RWPE1 (cell line): ENCODE results near the gene OXTR.

Experiments used
- CTCF ChIA-PET: fragments of 350-600 bp; sonication (Branson Sonifier 250); formaldehyde crosslinking; extraction: SDS; loops from one replicate; lab custom pipeline; 2021; lab: Yijun Ruan, JAX
- POLR2A ChIA-PET: fragments of 400-600 bp; formaldehyde crosslinking; extraction: SDS; loops from one replicate; lab custom pipeline; 2020; ENCODE audit warnings: antibody characterized with exemption; ENCODE audit not compliant: low non-redundant PET; lab: Yijun Ruan, JAX
- DNase-seq: peaks from one replicate; pipeline ENCODE4 v3.0.0; 2012; ENCODE audit warnings: low spot score
- H3K27ac ChIP-seq: fragments of 450-650 bp; 2 replicates; pipeline ENCODE4 v1.5.1; 2017
- TF ChIP-seq, protein P1 (sequence below): fragments of 450-650 bp; conservative IDR thresholded peaks from 2 replicates; pipeline ENCODE4 v1.5.1; 2017; ENCODE audit warnings: low read depth, mild to moderate bottlenecking

The OXTR gene

DNA sequence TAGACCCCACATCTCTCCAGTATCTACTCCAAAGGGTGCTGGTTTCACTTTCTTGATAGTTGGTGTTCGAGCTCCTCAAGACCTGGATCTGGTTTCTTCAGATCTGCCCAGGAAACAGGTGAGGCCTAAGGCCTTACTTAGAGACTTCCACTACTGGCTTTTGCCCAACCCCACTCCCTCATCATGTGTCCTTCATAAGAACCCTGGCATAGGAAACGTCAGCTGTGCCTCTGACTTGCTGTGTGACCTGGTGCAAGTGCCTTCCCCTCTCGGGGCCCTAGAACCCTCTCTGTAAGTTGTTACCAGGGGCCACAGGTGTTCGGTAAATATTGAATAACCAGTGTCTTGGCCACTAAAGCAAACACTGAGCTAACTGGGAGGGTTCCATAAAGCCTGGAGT lies 3.9 kb downstream of the OXTR start:
- TF ChIP-seq, protein P1, sequence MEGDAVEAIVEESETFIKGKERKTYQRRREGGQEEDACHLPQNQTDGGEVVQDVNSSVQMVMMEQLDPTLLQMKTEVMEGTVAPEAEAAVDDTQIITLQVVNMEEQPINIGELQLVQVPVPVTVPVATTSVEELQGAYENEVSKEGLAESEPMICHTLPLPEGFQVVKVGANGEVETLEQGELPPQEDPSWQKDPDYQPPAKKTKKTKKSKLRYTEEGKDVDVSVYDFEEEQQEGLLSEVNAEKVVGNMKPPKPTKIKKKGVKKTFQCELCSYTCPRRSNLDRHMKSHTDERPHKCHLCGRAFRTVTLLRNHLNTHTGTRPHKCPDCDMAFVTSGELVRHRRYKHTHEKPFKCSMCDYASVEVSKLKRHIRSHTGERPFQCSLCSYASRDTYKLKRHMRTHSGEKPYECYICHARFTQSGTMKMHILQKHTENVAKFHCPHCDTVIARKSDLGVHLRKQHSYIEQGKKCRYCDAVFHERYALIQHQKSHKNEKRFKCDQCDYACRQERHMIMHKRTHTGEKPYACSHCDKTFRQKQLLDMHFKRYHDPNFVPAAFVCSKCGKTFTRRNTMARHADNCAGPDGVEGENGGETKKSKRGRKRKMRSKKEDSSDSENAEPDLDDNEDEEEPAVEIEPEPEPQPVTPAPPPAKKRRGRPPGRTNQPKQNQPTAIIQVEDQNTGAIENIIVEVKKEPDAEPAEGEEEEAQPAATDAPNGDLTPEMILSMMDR: no peak
- ChIA-PET POLR2A (no interaction called here), CTCF (interaction anchor here (0.6 kb wide), 1 partner anchor 37 kb away, joined by 3 read pairs; no protein-coding TSS in a partner anchor)
- H3K27ac ChIP-seq: no peak overlapping the region
- DNase-seq: no peak

DNA sequence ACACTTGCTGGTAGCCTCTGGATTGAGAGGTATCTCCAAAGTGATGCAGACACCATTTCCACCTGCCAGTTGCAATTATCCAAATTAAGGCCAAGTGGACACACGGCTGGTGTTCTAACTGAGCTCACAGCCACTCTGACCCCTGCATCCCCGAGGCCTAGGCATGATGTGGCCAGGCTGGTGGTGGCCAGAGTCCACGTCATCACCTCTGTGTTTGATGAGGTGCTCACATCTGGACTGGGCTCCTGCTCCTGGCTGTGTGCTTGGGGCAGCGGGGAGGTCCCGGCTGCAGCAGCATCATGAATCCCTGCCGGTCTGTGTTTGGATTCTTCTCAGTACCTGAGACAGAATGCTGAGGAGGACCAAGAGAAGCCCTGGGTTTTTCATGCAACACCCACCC lies 4.9 kb downstream of the OXTR start:
- TF ChIP-seq, protein P1: no peak
- DNase-seq: no peak
- no peak overlapping the region for H3K27ac ChIP-seq
- CTCF ChIA-PET: no interaction called here
- POLR2A ChIA-PET: no interaction called here

DNA sequence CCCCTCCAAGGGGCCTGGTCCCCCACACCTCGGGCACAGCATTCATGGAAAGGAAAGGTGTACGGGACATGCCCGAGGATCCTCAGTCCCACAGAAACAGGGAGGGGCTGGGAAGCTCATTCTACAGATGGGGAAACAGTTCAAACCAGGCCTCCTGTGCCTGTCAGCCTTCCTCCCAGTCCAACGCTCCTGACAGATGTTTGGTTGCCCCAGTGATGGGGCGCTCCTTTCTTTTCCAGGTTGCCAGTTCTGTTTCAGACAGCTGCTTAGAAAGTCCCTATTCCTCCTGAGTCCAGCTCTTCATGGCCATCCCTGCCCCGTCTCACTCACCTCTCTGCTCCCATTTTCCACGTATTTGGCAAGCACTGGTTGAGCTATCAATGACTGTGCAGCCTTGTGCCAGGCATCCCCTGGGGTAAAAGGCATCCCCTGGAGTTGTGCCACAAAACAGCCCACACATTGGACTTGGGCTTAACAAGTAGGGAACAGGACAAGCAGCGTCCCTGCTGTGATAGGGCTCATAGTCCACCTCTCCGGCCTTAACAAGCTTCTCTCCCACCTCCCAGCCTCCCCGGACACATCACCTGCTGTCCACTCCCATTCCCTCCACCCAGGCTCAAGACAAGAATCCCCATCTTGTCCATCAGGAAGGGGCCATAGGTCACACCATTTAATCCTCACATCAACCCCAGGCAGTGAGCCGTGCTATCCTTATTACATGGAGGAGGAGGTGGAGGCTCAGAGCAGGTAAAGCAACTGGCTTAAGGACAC lies 6.6 kb downstream of the OXTR start:
- ChIA-PET CTCF (no interaction called here), POLR2A (no interaction called here)
- no peak for DNase-seq
- H3K27ac ChIP-seq: no peak overlapping the region
- TF ChIP-seq, protein P1: no peak

DNA sequence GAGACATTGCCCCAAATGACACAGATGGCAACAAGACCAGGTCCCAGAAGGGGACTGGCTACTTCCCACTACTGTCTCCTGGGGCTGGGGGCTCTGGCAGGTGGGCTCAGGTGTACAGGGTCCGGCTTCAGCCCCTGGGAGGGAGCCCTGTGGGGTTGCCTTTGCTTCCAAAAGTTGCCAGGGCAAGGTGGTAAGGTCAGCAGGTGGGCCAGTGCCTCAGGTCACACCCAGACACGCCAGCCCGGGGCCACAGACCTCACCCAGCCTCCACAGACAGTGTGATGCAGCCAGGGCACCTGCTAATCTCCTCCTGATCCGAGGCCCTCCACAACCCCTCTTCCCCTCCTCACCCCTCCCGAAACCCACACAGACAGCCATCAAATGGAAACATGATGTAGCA lies 7.5 kb downstream of the OXTR start:
- POLR2A ChIA-PET: no interaction called here
- no peak overlapping the region for H3K27ac ChIP-seq
- DNase-seq: no peak
- TF ChIP-seq, protein P1: no peak
- CTCF ChIA-PET: no interaction called here

DNA sequence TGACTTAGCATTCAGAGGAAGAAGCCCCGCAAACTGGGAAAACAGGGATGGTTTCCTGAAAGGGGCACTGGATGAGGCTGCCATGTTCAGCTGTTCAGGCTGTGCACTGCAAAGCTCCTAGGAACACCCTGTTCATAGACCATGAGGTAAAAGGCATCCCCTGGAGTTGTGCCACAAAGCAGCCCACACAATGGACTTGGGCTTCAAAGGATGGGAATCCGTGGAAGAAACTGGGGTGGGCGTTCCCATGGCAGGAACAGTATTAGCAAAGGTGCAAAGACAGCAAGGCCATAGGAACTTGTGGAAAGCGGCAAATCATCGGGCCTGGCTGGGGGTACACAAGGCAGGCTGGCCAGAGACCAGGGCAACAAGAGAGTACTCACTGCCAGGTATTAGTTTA lies 8.9 kb downstream of the OXTR start:
- no peak overlapping the region; the same call in 1 of the 2 replicates for H3K27ac ChIP-seq
- ChIA-PET POLR2A (no interaction called here), CTCF (no interaction called here)
- no peak for DNase-seq
- TF ChIP-seq, protein P1: no peak

DNA sequence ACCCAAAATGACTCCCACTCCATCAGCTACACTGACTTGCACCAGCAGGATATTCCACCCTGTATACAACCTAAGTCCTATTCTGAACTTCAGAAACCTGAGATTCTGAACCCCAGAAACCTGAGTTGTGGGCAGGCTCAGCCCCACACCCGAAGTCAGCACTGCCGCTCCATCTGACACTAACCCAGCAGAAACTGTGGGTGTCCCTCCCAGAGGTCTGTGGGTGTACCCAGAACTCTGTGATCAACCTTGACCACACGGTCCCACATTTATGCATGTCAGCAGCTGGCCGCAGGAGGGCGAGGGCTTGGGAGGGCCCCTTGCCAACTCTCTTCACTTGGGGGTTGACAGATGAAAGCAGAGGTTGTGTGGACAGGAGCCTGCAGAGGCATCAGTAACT lies 9.3 kb downstream of the OXTR start:
- ChIA-PET CTCF (interaction anchor here (1.4 kb wide), 1 partner anchor 9 kb away, joined by 3 read pairs; the partner anchor contains the start of gene OXTR), POLR2A (no interaction called here)
- TF ChIP-seq, protein P1: no peak
- no peak overlapping the region; the same call in 1 of the 2 replicates for H3K27ac ChIP-seq
- no peak for DNase-seq
